Measurements from ENCODE around the gene FAM217B. TPM values are rescaled to one million over a fixed set of nuclear protein-coding genes. Genes with fewer than 3 reads are reported as not detected.

Gene FAM217B
- total RNA-seq, result 3.9 and 4.3 TPM in 2 replicates

GRCh38 chr20:59940129-59940955 is at the start of gene FAM217B, which contains the start of gene PPP1R3D:
FAM217B (plus strand) TSS chr20:59940389; CDS start chr20:59943944, 3,555 bp downstream.
PPP1R3D (minus strand) TSS chr20:59940305; CDS start chr20:59939931, 374 bp downstream.

GRCh38 chr20:59933296-59933848 is 6.8 kb upstream of the FAM217B start, which contains the start of gene SYCP2:
SYCP2 (minus strand) TSS chr20:59933637; CDS start chr20:59922413, 11,224 bp downstream.

DNA sequence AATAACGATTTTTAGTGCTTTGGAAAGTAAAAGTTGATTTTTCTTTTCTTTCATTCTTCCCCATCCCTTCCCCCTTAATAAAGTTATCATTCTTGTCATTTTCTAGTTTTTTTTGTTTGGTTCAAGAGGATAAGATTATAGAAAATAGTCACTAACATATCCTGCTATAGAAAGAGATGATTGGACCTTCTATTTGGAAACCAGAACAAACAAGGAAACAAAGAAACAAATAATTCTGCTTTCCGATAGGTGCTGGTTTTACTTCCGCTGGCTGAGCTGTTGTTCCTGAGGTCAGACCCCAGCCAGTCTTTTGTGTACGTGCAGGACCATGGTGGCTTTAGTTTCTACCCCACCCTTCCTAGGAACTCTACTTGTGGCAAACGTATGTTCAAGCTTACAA is 17.9 kb downstream of the FAM217B start, which contains the start of gene CDH26:
Gene CDH26, plus strand, starts transcription at position 301 of the 400 bp plus-strand sequence. CDS start 304 bp downstream, outside the sequence.

Other genes starting within 250 kb of the FAM217B start
- gene SYCP2, start 6.8 kb upstream of the FAM217B start, total RNA-seq, result under 0.01 and 0.15 TPM in 2 replicates
- gene PPP1R3D, start 84 bp upstream of the FAM217B start, total RNA-seq, result 2.8 and 3.4 TPM in 2 replicates
- gene CDH26, start 18.0 kb downstream of the FAM217B start, total RNA-seq, result 0.15 TPM in 1 of 2 replicates, not detected in the other